A549 (cell line): ENCODE data around the gene C19orf81. TPM values are rescaled to one million over a fixed set of nuclear protein-coding genes. Genes with fewer than 3 reads are reported as not detected.
A peak's percentile ranks its signal among the peaks of the same experiment; 100 is the strongest.

Source experiments
- ATAC-seq, 2 experiments: fragments of 200-7000 bp in 1 of 2; fragments of >200 bp in 1 of 2; cut with Nextera tagmentation in 1 of 2; cut with Tn5 transposase in 1 of 2; 3 replicates each; pipeline versions ENCODE4 v1.8.0 to v1.9.1; 2018 to 2020; ENCODE audit warnings: mild to moderate bottlenecking in 1 of 2, moderate library complexity in 1 of 2
- CTCF ChIA-PET: fragments of 300-600 bp; sonication (Branson Sonifier 250); formaldehyde crosslinking; extraction: SDS; loops from one replicate; lab custom pipeline; 2021; ENCODE audit warnings: antibody characterized with exemption, inconsistent platforms; lab: Yijun Ruan, JAX
- POLR2A ChIA-PET: fragments of 350-600 bp; formaldehyde crosslinking; extraction: SDS; loops from one replicate; lab custom pipeline; 2021; ENCODE audit warnings: antibody characterized with exemption, inconsistent platforms; lab: Yijun Ruan, JAX
- DNase-seq, 2 experiments: peaks; one replicate each; pipeline versions ENCODE4 v3.0.0 to v3.0.0-alpha.2; 2011 to 2016; ENCODE audit warnings: low read depth in 1 of 2, low spot score in 1 of 2
- FAIRE-seq: peaks from 2 replicates; lab custom pipeline; 2011; peaks lifted over from hg19 to GRCh38; lab: Jason Lieb, UNC
- H3K27ac ChIP-seq, 2 experiments: fragments of >200 bp; sonication (Bioruptor Twin); formaldehyde crosslinking; 3 replicates each; pipeline ENCODE4 v1.5.1; 2016 to 2017
- H3K4me1 ChIP-seq: fragments of >200 bp; sonication (Bioruptor Twin); formaldehyde crosslinking; 3 replicates; pipeline ENCODE4 v1.6.1; 2016
- H3K4me2 ChIP-seq: fragments of >200 bp; sonication (Bioruptor Twin); formaldehyde crosslinking; 3 replicates; pipeline ENCODE4 v1.6.1; 2016
- H3K4me3 ChIP-seq: fragments of >200 bp; sonication (Bioruptor Twin); formaldehyde crosslinking; 3 replicates; pipeline ENCODE4 v1.5.1; 2016
- H3K9me3 ChIP-seq: fragments of >200 bp; sonication (Bioruptor Twin); formaldehyde crosslinking; 3 replicates; pipeline ENCODE4 v1.6.1; 2016
- CBX2 ChIP-seq: fragments of 200-600 bp; sonication (generic); IDR thresholded peaks from 2 replicates; pipeline ENCODE4 v1.6.1; 2016; ENCODE audit warnings: low read depth, mild to moderate bottlenecking, borderline replicate concordance
- CEBPB ChIP-seq, 2 experiments: fragments of >200 bp in 1 of 2; sonication (Bioruptor Twin) in 1 of 2; formaldehyde crosslinking in 1 of 2; IDR thresholded peaks; 2 replicates each; pipeline ENCODE4 v1.6.1; 2012 to 2016
- CHD2 ChIP-seq: fragments of 150-350 bp; IDR thresholded peaks from 2 replicates; pipeline ENCODE4 v1.6.1; 2014; ENCODE audit warnings: low read length; ENCODE audit not compliant: partially characterized antibody
- EHMT2 ChIP-seq: fragments of 200-600 bp; sonication (generic); IDR thresholded peaks from 2 replicates; pipeline ENCODE4 v1.6.1; 2016; ENCODE audit warnings: antibody characterized with exemption, low read depth, mild to moderate bottlenecking, moderate library complexity
- FOSL2 ChIP-seq, 2 experiments: fragments of 450-650 bp in 1 of 2; fragments of >200 bp in 1 of 2; sonication (Bioruptor Twin) in 1 of 2; formaldehyde crosslinking; IDR thresholded peaks; 2 replicates each; pipeline versions ENCODE4 v1.5.0 to v1.6.1; 2016 to 2020; ENCODE audit warnings: mild to moderate bottlenecking in 1 of 2, moderate library complexity in 1 of 2
- HDAC2 ChIP-seq: fragments of 200-600 bp; sonication (generic); IDR thresholded peaks from 2 replicates; pipeline ENCODE4 v1.6.1; 2016
- HOXB5 ChIP-seq: fragments of 250-450 bp; sonication (Bioruptor Pico); IDR thresholded peaks from 2 replicates; pipeline ENCODE4 v1.5.0; 2020; ENCODE audit warnings: mild to moderate bottlenecking, moderate library complexity
- JUNB ChIP-seq: fragments of >200 bp; sonication (Bioruptor Twin); formaldehyde crosslinking; IDR thresholded peaks from 2 replicates; pipeline ENCODE4 v1.6.1; 2016
- MYC ChIP-seq: IDR thresholded peaks from 2 replicates; pipeline ENCODE4 v1.6.1; 2012; ENCODE audit warnings: mild to moderate bottlenecking, inconsistent platforms, low read length, improper control_type of control experiment, borderline replicate concordance
- NFE2L2 ChIP-seq: fragments of 150-350 bp; conservative IDR thresholded peaks from 2 replicates; pipeline ENCODE4 v1.6.1; 2014; ENCODE audit warnings: low read length
- POLR2A ChIP-seq: IDR thresholded peaks from 2 replicates; pipeline ENCODE4 v1.6.1; 2012; ENCODE audit warnings: mild to moderate bottlenecking, low read length
- RAD21 ChIP-seq, 2 experiments: fragments of >200 bp in 1 of 2; sonication (Bioruptor Twin) in 1 of 2; formaldehyde crosslinking in 1 of 2; IDR thresholded peaks in 1 of 2; conservative IDR thresholded peaks in 1 of 2; 2 replicates in 1 of 2; 3 replicates in 1 of 2; pipeline ENCODE4 v1.6.1; 2012 to 2018; ENCODE audit warnings: inconsistent platforms in 1 of 2
- RFX5 ChIP-seq: fragments of 450-650 bp; IDR thresholded peaks from 2 replicates; pipeline ENCODE4 v1.7.1; 2014; ENCODE audit warnings: antibody characterized with exemption, mild to moderate bottlenecking, moderate library complexity
- SMC3 ChIP-seq: fragments of >200 bp; sonication (Bioruptor Twin); formaldehyde crosslinking; IDR thresholded peaks from 3 replicates; pipeline ENCODE4 v1.6.1; 2018; ENCODE audit warnings: inconsistent platforms
- SREBF2 ChIP-seq: fragments of 450-650 bp; IDR thresholded peaks from 2 replicates; pipeline ENCODE4 v1.6.1; 2014; ENCODE audit warnings: mild to moderate bottlenecking, moderate library complexity
- ZC3H11A ChIP-seq: fragments of 450-650 bp; IDR thresholded peaks from 2 replicates; pipeline ENCODE4 v1.6.1; 2014; ENCODE audit warnings: antibody characterized with exemption, mild to moderate bottlenecking
- ZFP36 ChIP-seq: fragments of 450-650 bp; IDR thresholded peaks from 2 replicates; pipeline ENCODE4 v1.6.1; 2014; ENCODE audit warnings: borderline replicate concordance; ENCODE audit not compliant: partially characterized antibody
- WGBS: methylation state at CpG from one replicate; pipeline ENCODE4 v1.1.6; 2017; ENCODE audit errors: missing lambda C conversion rate; 5-methylcytosine and 5-hydroxymethylcytosine counted together
- polyA plus RNA-seq, 4 experiments: library from polyadenylated mRNA; depleted of rRNA in 3 of 4; stranded (reverse); fragments of >200 nt; fragmentation: RNase III in 1 of 4; extraction: RNeasy Plus Mini Kit Qiagen cat#74134 plus additional on column Dnase treatment in 1 of 4; gene quantifications; 2 replicates in 3 of 4; 3 replicates in 1 of 4; pipeline ENCODE4 v1.2.3, GENCODE V29; 2011 to 2017
- TF ChIP-seq, protein P1 (sequence below): IDR thresholded peaks from 2 replicates; pipeline ENCODE4 v1.6.1; 2012
- TF ChIP-seq, protein P2 (sequence below): fragments of 450-650 bp; IDR thresholded peaks from 2 replicates; pipeline ENCODE4 v1.6.1; 2014; ENCODE audit warnings: antibody characterized with exemption
- TF ChIP-seq, protein P3 (sequence below): fragments of 200-600 bp; sonication (generic); IDR thresholded peaks from 2 replicates; pipeline ENCODE4 v1.6.1; 2016; ENCODE audit warnings: antibody characterized with exemption, mild to moderate bottlenecking, moderate library complexity
- TF ChIP-seq, protein P4 (sequence below): fragments of >200 bp; sonication (Bioruptor Twin); formaldehyde crosslinking; IDR thresholded peaks from 3 replicates; pipeline ENCODE4 v1.5.1; 2016
- TF ChIP-seq, protein P5 (sequence below): fragments of >200 bp; sonication (Bioruptor Twin); formaldehyde crosslinking; IDR thresholded peaks from 3 replicates; pipeline ENCODE4 v1.6.1; 2016

The C19orf81 gene
- polyA plus RNA-seq, 2 of the 4 experiments (the other 2 are of a cell fraction): 2.1 to 9.5 TPM

DNA sequence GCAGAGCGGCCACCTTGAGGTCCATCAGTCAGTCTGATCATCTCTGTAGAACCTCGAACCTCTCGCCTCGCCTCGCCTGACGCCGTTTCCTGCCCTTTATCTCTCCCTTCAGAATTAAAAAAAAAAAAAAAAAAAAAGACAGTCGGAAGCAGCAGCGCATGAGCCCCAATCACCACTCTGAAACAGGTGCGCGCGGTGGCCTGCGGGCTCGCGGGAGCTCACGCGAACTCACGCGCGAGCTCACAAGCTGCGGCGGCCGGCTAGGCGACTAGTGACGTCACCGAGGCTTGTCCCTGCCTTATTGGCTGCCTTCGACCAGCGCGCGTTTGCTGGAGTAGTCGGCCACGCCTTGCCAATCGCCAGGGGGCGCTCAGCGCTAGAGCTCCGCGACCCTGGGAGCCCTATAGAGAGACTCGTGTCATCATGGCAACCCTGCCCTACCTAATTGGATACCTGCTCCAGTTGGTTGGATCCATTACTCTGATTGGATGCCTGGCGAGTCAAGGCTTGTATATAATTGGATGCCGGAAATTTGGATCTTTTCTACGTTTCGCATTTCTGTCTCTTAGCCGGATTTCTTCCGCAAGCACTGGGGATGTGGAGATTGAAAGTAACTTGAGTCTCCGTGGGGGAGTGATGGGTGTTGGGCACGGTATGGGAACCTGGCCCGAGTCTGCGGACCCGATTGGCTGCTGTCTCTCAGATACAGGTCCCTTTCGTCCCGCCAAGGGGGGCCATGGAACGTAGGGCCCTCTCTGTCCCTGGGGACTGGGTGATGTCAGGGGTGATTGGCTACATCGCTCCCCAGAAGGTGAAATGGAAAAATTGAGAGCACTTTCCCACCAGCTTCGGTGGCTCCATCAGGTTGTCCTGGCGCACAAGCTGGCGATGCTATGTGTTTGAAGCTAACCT lies 41.1 kb upstream of the C19orf81 start:
- Histone ChIP-seq H3K9me3 (0 out of 3 replicates have a peak, but pooled peaks cover 3% of the 10 kb centered on the region), H3K4me2 (peak overlapping the region; percentile 75), H3K4me1 (peaks cover 5% of the 10 kb centered on the region; the same call in 1 of the 3 replicates), H3K4me3 (peak overlapping the region; percentile 28), H3K27ac (peak overlapping the region in 1 of 2 experiments; percentile 37; a peak in 3 of 6 replicates)
- WGBS: 31% methylated on average over 56 of the region's 56 CpGs
- CTCF ChIA-PET: interaction anchor here (0.6 to 3.8 kb wide), 48 partner anchors 9 to 492 kb away, joined by 3 to 28 read pairs (median 4); partner anchors contain the start of genes CLEC11A and NAPSA
- ATAC-seq (peak; percentile 86 to 90), DNase-seq (peak; percentile 97 to 99), FAIRE-seq (no peak)
- TF ChIP-seq EHMT2 (no peak), RFX5 (peak; percentile 100), SMC3 (peak; percentile 78), HOXB5 (CRISPR knock-in tag) (no peak), CBX2 (no peak), NFE2L2 (no peak), SREBF2 (no peak), RAD21 (conservative IDR thresholded peaks at IDR 0.05 in 1 of 2, IDR thresholded peaks at IDR 0.05 in 1 of 2) (peak; percentile 80 to 82), CEBPB (IDR thresholded peaks at IDR 0.05) (no peak), HDAC2 (no peak), JUNB (no peak), MYC (0 out of 2 replicates have a peak, but pooled peaks have one; percentile 9), POLR2A (no peak), ZFP36 (no peak), ZC3H11A (no peak), FOSL2 (IDR thresholded peaks at IDR 0.05) (no peak), FOSL2 (CRISPR knock-in tag; IDR thresholded peaks at IDR 0.05) (peak; percentile 64), CHD2 (peak; percentile 88)
- TF ChIP-seq, protein P1, sequence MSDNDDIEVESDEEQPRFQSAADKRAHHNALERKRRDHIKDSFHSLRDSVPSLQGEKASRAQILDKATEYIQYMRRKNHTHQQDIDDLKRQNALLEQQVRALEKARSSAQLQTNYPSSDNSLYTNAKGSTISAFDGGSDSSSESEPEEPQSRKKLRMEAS: peak; percentile 66
- TF ChIP-seq, protein P2, sequence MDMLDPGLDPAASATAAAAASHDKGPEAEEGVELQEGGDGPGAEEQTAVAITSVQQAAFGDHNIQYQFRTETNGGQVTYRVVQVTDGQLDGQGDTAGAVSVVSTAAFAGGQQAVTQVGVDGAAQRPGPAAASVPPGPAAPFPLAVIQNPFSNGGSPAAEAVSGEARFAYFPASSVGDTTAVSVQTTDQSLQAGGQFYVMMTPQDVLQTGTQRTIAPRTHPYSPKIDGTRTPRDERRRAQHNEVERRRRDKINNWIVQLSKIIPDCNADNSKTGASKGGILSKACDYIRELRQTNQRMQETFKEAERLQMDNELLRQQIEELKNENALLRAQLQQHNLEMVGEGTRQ: no peak
- TF ChIP-seq, protein P3, sequence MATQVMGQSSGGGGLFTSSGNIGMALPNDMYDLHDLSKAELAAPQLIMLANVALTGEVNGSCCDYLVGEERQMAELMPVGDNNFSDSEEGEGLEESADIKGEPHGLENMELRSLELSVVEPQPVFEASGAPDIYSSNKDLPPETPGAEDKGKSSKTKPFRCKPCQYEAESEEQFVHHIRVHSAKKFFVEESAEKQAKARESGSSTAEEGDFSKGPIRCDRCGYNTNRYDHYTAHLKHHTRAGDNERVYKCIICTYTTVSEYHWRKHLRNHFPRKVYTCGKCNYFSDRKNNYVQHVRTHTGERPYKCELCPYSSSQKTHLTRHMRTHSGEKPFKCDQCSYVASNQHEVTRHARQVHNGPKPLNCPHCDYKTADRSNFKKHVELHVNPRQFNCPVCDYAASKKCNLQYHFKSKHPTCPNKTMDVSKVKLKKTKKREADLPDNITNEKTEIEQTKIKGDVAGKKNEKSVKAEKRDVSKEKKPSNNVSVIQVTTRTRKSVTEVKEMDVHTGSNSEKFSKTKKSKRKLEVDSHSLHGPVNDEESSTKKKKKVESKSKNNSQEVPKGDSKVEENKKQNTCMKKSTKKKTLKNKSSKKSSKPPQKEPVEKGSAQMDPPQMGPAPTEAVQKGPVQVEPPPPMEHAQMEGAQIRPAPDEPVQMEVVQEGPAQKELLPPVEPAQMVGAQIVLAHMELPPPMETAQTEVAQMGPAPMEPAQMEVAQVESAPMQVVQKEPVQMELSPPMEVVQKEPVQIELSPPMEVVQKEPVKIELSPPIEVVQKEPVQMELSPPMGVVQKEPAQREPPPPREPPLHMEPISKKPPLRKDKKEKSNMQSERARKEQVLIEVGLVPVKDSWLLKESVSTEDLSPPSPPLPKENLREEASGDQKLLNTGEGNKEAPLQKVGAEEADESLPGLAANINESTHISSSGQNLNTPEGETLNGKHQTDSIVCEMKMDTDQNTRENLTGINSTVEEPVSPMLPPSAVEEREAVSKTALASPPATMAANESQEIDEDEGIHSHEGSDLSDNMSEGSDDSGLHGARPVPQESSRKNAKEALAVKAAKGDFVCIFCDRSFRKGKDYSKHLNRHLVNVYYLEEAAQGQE: peak; percentile 80
- TF ChIP-seq, protein P4, sequence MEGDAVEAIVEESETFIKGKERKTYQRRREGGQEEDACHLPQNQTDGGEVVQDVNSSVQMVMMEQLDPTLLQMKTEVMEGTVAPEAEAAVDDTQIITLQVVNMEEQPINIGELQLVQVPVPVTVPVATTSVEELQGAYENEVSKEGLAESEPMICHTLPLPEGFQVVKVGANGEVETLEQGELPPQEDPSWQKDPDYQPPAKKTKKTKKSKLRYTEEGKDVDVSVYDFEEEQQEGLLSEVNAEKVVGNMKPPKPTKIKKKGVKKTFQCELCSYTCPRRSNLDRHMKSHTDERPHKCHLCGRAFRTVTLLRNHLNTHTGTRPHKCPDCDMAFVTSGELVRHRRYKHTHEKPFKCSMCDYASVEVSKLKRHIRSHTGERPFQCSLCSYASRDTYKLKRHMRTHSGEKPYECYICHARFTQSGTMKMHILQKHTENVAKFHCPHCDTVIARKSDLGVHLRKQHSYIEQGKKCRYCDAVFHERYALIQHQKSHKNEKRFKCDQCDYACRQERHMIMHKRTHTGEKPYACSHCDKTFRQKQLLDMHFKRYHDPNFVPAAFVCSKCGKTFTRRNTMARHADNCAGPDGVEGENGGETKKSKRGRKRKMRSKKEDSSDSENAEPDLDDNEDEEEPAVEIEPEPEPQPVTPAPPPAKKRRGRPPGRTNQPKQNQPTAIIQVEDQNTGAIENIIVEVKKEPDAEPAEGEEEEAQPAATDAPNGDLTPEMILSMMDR: peak; percentile 82
- TF ChIP-seq, protein P5, sequence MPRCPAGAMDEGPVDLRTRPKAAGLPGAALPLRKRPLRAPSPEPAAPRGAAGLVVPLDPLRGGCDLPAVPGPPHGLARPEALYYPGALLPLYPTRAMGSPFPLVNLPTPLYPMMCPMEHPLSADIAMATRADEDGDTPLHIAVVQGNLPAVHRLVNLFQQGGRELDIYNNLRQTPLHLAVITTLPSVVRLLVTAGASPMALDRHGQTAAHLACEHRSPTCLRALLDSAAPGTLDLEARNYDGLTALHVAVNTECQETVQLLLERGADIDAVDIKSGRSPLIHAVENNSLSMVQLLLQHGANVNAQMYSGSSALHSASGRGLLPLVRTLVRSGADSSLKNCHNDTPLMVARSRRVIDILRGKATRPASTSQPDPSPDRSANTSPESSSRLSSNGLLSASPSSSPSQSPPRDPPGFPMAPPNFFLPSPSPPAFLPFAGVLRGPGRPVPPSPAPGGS: no peak
- POLR2A ChIA-PET: interaction anchor here (0.6 to 1.1 kb wide), 9 partner anchors 18 to 276 kb away, joined by 3 to 9 read pairs (median 4); no protein-coding TSS in a partner anchor
